ENCODE results near the gene NR2F1.

The NR2F1 gene

DNA sequence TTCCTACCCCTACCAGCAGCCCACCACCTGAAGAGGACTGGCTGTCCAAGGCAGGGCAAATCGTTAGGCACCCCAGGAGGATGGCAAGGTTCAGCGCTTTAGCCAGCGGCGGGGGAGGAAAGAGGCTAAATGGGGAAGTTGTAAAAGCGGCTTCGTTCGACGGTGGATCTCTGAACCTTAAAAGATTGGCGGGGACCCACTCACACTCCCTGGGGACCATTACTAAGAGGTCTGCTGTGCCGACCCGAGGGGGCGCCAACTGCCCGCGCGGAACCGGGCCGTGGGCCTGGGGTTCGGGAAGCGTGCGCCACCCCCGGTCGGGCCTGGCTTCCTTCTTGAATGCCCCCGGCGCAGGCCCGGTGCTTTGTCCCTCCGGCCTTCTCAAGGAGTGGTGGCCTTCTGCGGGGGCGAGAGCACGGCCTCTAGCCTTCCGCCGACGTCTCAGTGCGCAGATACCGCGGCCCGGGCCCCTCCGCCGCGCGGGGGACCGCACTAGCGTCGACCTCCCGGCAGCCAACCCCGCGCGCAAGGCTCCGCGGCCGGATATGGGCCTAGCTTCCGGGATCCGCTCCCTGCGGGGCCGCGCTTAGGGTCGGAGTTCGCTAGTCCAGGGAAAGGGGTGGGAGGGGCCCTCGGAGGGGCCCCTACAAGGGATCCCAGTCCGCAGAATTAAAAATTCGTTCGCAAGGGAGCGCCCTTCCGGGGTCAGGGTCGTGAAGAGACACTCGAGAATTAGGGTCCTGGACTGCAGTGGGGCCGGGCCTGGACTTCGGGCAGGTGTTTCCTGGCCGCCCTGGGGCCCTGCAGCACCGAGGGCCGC lies 12.5 kb upstream of the NR2F1 start:
- TF ChIP-seq POLR2AphosphoS5 (IDR thresholded peaks at IDR 0.05; ENCODE audit: borderline replicate concordance, low read depth, low read length), result no peak
- no peak for TF ChIP-seq EZH2 (IDR thresholded peaks at IDR 0.05)
- TF ChIP-seq FOXP2 (optimal IDR thresholded peaks at IDR 0.05; ENCODE audit: control extremely low read depth, extremely low read length, insufficient read depth), result no peak
- H3K9me3 ChIP-seq (ENCODE audit: low read depth, low read length), result no peaks in the 10 kb centered on the region
- DNase-seq (ENCODE audit: low read depth, low spot score), result no peak
- H3K27ac ChIP-seq, result no peak overlapping the region
- H3K36me3 ChIP-seq (ENCODE audit: insufficient read depth, low read length), result no peaks in the 10 kb centered on the region; the same call in 1 of the 2 replicates
- no peak overlapping the region for H3K4me3 ChIP-seq
- no peak overlapping the region for H3K9ac ChIP-seq (ENCODE audit: insufficient read length)

DNA sequence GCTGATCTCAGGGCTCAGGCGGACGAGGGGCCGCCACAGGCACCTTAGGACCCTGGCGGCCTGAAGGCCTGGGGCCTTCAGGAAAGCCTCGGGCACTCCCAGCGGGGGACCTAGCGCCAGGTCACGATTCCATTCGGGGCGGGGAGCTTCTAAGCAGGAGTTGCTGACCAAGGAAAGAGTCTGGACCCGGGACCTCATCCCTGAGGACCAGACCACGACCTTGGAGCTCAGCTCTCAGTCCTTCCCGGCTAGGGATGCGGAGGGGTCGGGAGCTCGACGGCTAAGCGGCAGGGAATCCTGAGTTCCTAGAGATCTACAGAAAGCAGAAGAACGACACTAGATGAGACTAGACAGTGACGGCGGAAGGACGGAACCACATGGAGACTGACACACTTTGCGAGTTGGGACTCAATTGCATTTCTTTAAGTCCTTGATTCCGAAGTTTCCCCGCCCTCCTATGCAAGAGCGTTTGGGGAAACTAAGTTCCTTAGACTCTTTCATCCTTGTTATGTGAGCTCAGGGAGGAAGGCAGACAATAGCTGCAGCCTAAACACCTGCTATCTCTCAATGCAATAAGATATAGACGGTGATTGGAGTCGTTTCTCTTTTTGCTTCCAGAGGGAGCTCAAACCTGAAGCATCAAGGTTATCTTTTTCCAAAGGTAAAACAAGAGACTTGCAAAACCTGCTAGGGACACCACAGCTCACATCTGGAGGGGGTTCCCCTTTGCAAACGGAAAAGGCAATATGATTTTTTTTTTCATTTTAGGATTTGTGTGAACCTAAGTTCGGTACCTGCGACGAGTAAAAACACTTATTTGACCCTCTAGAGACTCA lies 11.7 kb upstream of the NR2F1 start:
- TF ChIP-seq POLR2AphosphoS5 (IDR thresholded peaks at IDR 0.05; ENCODE audit: borderline replicate concordance, low read depth, low read length), result no peak
- no peak for TF ChIP-seq EZH2 (IDR thresholded peaks at IDR 0.05)
- no peak for TF ChIP-seq FOXP2 (optimal IDR thresholded peaks at IDR 0.05; ENCODE audit: control extremely low read depth, extremely low read length, insufficient read depth)
- H3K4me3 ChIP-seq, result no peak overlapping the region

DNA sequence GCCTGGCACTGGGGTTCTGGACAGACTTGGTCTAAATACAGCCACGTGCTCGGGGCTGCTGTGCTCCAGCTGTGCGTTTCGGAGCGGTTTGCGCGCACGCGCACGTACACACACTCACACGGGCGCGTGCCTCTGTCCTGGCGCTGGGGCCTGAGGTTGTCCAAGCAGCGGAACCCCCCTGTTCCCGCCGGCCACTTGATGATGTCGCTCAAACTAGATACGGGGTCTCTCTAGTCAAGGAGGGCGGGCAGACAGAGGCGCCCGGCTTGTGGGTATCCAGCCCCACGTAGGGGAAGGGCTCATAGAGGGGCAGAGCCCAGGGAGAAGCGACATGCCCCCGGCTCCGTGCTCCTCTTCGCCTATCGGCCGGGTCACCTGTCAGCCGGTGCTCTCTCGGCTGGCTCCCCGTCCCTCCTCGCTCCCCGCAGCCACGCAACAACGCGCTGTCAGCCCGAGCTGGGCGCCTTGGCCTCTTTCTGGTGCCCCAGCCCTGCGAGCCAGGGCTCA lies 10.9 kb upstream of the NR2F1 start:
- Histone ChIP-seq H3K9ac (ENCODE audit: insufficient read length) (no peak overlapping the region), H3K9me3 (ENCODE audit: low read depth, low read length) (no peaks in the 10 kb centered on the region), H3K36me3 (ENCODE audit: insufficient read depth, low read length) (no peaks in the 10 kb centered on the region; the same call in 1 of the 2 replicates), H3K27ac (no peak overlapping the region), H3K4me3 (no peak overlapping the region)
- TF ChIP-seq POLR2AphosphoS5 (IDR thresholded peaks at IDR 0.05; ENCODE audit: borderline replicate concordance, low read depth, low read length) (no peak), EZH2 (IDR thresholded peaks at IDR 0.05) (no peak), FOXP2 (optimal IDR thresholded peaks at IDR 0.05; ENCODE audit: control extremely low read depth, extremely low read length, insufficient read depth) (no peak)
- no peak for DNase-seq (ENCODE audit: low read depth, low spot score)

More for the DNA sequence above, 11.7 kb upstream of the NR2F1 start:
- no peak overlapping the region for H3K9ac ChIP-seq (ENCODE audit: insufficient read length)
- H3K36me3 ChIP-seq (ENCODE audit: insufficient read depth, low read length), result no peaks in the 10 kb centered on the region; the same call in 1 of the 2 replicates
- H3K27ac ChIP-seq, result no peak overlapping the region
- no peaks in the 10 kb centered on the region for H3K9me3 ChIP-seq (ENCODE audit: low read depth, low read length)
- DNase-seq (ENCODE audit: low read depth, low spot score), result no peak

DNA sequence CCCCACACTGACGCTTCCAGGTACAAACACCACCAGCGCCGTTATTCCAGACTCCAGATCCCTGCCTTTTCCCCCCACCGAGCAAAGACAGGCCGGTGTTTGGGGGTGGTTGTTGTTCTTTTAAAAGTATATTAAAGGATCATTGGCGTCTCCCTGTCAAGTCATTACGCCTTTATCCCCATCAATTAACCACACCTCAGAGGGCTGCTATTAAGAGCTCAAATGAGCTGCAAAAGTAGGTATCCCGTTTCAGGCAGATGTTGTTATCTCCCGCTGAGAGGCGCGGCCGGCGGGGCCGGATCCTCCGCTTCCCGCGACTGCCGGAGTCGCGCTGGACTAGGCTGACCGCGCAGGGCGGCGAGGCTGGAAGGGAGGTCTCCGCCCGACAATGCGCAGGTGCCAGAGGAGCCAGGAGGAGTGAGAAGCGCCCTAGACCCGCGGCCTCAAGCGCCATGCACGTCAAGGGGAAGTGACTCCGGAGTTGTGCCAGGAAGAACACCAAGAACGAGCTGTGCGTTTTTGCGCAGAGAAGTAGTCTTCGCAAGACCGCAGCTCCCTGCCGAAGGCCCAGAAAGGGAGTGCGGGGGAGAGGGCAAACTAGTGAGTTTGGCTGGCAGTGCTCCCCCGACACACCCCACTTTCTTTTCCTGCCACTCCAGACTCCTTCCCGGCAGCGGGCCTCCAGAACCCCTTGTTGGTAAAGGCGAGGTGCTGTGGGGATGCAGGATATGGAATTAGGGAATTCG lies 10.2 kb upstream of the NR2F1 start:
- Histone ChIP-seq H3K36me3 (ENCODE audit: insufficient read depth, low read length) (no peaks in the 10 kb centered on the region; the same call in 1 of the 2 replicates), H3K9me3 (ENCODE audit: low read depth, low read length) (no peaks in the 10 kb centered on the region), H3K9ac (ENCODE audit: insufficient read length) (no peak overlapping the region), H3K4me3 (no peak overlapping the region), H3K27ac (no peak overlapping the region)
- DNase-seq (ENCODE audit: low read depth, low spot score), result no peak
- TF ChIP-seq POLR2AphosphoS5 (IDR thresholded peaks at IDR 0.05; ENCODE audit: borderline replicate concordance, low read depth, low read length) (no peak), EZH2 (IDR thresholded peaks at IDR 0.05) (no peak), FOXP2 (optimal IDR thresholded peaks at IDR 0.05; ENCODE audit: control extremely low read depth, extremely low read length, insufficient read depth) (no peak)

- no peak overlapping the region for H3K9ac ChIP-seq (ENCODE audit: insufficient read length)
- no peak for DNase-seq (ENCODE audit: low read depth, low spot score)
- H3K9me3 ChIP-seq (ENCODE audit: low read depth, low read length), result no peaks in the 10 kb centered on the region
- H3K4me3 ChIP-seq, result no peak overlapping the region
- no peaks in the 10 kb centered on the region; the same call in 1 of the 2 replicates for H3K36me3 ChIP-seq (ENCODE audit: insufficient read depth, low read length)
- H3K27ac ChIP-seq, result no peak overlapping the region
- no peak for TF ChIP-seq EZH2 (IDR thresholded peaks at IDR 0.05)
Measured at GRCh38 chr5:93573354-93574351, 9.4 kb upstream of the NR2F1 start.

GRCh38 chr5:93574491-93575305 lies 8.3 kb upstream of the NR2F1 start:
- TF ChIP-seq FOXP2 (optimal IDR thresholded peaks at IDR 0.05; ENCODE audit: control extremely low read depth, extremely low read length, insufficient read depth) (no peak), EZH2 (IDR thresholded peaks at IDR 0.05) (no peak), POLR2AphosphoS5 (IDR thresholded peaks at IDR 0.05; ENCODE audit: borderline replicate concordance, low read depth, low read length) (no peak)
- Histone ChIP-seq H3K27ac (no peak overlapping the region), H3K9me3 (ENCODE audit: low read depth, low read length) (no peaks in the 10 kb centered on the region), H3K4me3 (no peak overlapping the region), H3K36me3 (ENCODE audit: insufficient read depth, low read length) (no peaks in the 10 kb centered on the region; the same call in 1 of the 2 replicates), H3K9ac (ENCODE audit: insufficient read length) (no peak overlapping the region)
- DNase-seq (ENCODE audit: low read depth, low spot score), result no peak
